Midbrain (tissue), 1 donor: Measurements from ENCODE around the gene TRIM72.
"Not testable (repeated sequence)": the region's sequence is repeated elsewhere in the genome, so short reads cannot be mapped to it uniquely, and the experiment has no call there.

Experiments used
- DNase-seq: peaks from one replicate; lab custom pipeline; 2025; lab: John Stamatoyannopoulos, UW

The TRIM72 gene, protein sequence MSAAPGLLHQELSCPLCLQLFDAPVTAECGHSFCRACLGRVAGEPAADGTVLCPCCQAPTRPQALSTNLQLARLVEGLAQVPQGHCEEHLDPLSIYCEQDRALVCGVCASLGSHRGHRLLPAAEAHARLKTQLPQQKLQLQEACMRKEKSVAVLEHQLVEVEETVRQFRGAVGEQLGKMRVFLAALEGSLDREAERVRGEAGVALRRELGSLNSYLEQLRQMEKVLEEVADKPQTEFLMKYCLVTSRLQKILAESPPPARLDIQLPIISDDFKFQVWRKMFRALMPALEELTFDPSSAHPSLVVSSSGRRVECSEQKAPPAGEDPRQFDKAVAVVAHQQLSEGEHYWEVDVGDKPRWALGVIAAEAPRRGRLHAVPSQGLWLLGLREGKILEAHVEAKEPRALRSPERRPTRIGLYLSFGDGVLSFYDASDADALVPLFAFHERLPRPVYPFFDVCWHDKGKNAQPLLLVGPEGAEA

DNA sequence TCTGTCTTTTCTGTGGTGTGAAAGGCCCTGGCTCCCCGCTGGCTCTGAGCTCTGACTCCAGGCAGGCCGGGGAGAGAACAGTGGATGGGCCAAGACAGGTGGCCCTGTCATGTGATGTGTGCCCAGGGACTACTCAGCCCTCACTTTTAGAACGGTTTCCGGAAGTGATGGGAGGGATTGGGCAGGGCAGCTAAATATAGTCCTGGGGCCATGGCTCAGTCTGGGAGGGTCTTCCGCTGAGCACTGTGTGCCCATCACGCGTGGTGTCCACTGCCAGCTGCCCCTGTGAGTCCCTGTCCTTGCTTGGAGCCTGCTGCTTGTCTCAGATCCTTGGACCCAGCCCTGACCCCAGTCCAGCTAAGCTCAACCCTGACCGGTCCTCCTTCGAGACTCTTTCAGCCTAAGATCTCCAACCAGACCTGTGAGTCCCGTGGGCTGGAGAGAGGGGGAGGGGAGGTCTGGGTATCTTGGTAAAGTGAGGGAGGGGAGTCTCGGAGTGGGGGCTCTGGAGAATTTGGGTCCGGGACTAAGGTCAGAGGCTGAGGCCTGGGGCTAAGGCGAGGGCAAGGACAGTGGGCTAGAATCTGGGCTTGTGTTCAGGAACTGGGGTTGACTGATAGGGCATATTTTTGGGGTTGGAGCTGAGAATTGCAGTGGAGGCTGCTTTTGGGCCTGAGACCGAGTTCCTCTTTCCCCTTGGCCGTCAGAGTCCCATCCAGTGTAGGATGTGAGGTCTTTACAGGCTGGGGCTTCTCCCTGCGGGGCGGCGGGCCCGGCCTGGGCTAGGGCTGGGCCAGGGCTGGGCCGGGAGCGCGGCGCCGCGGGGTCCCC lies at the start of gene TRIM72:
Gene TRIM72, plus strand, starts transcription at position 243 of the 831 bp plus-strand sequence. CDS start 620 bp downstream, outside the sequence.
- no peak for DNase-seq

DNA sequence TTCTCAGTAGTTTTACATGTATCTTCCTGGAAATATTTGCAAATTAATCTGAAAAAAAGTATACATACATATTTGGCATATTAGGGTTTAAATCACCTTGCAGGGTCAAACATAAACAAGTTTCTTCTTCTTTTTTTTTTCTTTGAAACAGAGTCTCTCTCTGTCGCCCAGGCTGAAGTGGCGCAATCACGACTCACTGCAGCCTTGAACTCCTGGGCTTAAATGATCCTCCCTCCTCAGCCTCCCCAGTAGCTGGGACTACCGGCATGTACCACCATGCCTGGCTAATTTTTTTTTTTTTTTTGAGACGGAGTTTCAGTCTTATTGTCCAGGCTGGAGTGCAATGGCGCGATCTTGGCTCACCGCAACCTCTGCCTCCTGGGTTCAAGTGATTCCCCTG lies 46.6 kb upstream of the TRIM72 start:
- no peak for DNase-seq

DNA sequence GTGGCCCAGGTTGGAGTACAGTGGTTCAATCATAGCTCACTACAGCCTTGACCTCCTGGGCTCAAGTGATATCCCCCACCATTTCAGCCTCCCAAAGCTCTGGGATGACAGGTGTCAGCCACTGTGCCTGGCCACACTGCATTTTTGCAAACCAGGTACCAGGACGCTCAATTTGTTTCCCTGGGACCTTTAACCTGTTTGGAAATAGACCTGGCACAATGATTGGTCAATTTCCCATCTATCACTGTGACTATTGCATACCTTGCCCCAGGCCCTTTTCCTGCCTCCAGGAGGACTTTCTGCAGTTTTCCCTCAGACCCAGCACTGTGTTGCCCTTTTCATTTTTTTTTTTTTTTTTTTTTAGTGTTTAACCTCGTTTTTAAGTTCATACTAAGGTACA lies 45.1 kb upstream of the TRIM72 start:
- DNase-seq: no peak

DNA sequence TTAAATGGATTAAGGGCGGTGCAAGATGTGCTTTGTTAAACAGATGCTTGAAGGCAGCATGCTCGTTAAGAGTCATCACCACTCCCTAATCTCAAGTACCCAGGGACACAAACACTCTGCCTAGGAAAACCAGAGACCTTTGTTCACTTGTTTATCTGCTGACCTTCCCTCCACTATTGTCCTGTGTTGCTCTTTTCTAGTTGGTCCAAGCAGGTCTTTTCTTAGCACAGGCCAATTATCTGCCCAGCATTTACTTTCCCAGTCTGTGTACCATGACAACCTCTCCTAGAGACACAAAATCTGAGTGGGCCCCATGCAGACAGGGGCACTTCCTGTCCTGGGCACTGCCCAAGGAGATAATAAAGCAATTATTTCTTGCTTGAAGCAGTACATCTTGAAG lies 43.9 kb upstream of the TRIM72 start:
- not testable (repeated sequence) for DNase-seq

DNA sequence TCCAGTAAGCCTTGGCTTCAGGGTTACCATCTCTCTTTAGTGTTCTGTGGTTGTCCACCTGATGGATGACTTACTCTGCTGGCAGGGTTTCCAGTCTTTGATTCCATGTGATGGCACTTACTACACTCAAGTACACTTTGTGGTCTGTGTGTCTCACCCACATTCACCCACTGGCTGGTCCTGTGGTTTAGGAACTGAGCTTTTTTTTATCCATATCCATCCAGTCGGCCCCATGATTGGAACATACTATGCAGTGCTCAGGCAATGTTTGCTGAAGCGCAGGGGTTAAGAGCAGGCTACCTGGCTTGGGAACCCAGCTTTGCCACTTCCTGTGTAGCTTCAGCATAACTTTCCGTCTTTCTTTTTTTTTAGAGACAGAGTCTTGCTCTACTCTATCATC lies 36.8 kb upstream of the TRIM72 start:
- DNase-seq: no peak

DNA sequence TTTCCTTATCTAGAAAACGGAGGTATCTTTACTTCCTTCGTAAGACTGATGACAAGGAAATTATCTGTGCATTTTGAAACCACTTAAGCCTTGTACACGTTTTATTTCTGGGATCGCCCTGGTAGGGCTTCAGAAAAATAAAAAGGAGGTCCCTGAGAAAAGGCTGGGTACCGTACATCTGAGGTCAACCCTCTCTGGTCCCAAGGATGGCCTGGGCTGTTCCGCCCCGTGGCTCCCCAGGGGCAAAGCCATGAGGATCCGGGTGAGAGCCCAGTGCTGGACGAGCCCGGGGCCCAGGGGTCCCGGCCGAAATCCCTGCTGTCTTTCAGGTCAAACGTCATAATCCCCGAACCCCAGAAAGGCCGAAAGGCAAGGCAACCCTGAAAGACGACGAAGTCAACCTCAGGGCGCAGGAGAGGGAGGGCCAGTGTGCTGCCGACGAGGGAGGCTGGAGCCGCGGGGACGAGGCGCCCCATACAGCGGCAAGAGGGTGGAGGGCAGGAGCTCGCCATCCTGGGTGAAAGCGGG lies 34.6 kb upstream of the TRIM72 start:
- DNase-seq: no peak

DNA sequence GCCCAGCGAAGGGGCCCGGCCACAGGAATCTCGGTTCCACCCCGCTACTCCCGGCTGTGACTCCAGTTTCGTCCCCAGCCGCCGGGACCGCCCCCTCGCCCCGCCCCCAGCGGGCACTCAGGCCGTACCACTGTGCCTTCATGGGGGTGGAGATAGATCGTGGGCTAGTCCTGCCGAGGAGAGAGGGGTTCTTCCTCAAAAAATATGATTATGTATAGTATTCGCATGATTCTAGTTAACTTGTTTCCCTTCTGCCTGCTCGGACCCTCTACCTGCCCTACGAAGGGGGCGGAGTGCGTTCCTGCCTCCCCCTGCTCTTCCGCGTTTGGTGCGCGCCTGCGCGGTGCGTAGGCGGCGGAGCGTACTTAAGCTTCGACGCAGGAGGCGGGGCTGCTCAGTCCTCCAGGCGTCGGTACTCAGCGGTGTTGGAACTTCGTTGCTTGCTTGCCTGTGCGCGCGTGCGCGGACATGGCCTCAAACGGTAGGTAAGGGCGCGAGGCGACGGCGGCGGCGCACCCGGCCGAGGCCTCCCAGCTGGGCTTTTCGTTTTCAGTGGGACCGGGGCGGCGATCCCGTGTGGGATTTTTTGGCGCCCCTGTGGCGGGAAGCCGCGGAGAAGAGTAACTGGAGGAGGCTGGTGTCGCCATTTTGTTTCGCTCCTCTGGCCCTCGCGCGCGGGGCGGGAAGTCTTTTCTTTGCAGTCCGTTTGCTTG lies 34.0 kb upstream of the TRIM72 start, which contains the start of gene FUS:
Gene FUS, plus strand, starts transcription at position 393 of the 713 bp plus-strand sequence. Its CDS starts 76 bp downstream, at position 469.
- peak; percentile 94 for DNase-seq

DNA sequence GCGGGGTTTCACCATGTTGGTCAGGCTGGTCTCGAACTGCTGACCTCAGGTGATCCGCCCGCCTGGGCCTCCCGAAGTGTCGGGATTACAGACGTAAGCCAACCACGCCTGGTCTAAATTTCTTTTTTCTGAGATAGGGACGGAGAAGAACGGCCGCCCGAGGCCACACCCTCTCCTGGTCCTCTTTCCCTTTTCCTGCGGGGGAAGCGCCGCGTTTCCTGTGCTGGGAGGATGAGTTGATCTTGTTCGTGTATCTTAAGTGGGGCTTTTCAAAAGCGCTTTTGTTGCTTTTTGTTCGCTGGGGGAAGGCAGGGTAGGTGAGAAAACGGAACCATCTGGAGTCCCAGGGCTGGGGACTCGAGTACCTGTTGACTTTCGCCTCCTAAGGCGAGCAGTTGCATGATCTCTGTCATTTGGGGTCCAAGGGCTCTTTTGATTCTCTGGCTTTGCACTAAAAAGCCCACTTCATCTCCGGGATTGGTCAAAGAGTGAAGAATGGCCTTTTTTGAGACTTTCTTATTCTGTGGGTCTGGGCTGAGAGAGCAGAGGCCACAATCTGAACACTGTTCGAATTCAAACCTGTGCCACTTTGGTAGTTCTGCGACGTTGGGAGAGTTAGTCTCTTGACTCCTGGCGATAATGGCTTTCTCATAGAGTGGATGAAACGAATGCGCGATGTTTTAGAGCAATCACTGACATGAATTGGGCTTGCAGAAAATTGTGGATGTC lies 32.7 kb upstream of the TRIM72 start:
- no peak for DNase-seq

DNA sequence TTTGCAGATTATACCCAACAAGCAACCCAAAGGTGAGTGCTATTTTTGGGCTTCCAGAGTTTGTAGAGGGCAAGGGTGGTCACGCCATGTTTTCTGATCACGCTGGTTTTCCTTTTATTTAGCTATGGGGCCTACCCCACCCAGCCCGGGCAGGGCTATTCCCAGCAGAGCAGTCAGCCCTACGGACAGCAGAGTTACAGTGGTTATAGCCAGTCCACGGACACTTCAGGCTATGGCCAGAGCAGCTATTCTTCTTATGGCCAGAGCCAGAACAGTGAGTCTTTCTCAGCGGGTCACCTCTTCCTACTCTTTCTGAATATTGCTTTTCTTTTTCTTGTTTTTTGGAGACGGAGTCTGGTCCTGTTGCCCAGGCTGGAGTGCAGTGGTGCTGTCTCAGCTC lies 31.5 kb upstream of the TRIM72 start:
- no peak for DNase-seq

DNA sequence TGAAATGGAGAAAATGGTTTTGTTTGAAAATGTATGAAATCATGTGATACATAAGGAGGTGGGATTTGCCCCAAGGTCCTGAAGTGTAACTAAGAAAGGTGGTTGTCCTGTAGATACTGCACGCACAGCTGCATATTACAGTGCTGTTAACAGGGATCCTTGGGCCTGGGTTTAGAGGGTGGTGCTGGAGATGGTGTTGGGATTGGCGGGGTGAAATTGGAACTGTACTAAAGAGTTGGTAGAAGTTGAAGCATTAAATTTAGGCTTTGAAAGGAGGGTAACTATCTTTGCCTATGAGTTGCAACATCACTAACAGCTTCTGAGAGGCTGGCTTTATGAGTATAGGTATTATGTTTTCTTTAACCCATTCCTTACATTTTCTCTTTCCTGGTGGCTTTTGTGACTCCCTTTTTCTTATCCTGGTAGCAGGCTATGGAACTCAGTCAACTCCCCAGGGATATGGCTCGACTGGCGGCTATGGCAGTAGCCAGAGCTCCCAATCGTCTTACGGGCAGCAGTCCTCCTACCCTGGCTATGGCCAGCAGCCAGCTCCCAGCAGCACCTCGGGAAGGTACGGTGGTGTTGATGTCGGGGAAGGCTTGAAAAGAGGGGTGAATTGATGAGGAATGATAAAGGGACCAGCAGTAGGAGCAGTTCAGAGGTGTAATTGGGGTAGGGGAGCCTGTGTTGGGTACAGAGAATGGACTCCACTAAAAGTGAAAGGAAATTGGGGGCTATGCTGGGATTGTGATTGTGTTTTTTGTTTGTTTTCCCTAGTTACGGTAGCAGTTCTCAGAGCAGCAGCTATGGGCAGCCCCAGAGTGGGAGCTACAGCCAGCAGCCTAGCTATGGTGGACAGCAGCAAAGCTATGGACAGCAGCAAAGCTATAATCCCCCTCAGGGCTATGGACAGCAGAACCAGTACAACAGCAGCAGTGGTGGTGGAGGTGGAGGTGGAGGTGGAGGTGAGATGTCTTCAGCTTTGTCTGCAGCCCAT lies 30.2 kb upstream of the TRIM72 start:
- no peak for DNase-seq

DNA sequence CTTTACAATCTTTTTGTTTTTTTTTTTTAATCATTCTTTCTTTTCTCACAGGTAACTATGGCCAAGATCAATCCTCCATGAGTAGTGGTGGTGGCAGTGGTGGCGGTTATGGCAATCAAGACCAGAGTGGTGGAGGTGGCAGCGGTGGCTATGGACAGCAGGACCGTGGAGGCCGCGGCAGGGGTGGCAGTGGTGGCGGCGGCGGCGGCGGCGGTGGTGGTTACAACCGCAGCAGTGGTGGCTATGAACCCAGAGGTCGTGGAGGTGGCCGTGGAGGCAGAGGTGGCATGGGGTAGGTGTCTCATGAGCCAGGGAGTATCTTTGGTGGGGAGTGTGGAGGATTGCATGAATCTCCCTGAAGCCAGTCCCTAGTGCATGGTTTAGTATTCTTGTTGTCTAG lies 29.0 kb upstream of the TRIM72 start:
- DNase-seq: no peak

DNA sequence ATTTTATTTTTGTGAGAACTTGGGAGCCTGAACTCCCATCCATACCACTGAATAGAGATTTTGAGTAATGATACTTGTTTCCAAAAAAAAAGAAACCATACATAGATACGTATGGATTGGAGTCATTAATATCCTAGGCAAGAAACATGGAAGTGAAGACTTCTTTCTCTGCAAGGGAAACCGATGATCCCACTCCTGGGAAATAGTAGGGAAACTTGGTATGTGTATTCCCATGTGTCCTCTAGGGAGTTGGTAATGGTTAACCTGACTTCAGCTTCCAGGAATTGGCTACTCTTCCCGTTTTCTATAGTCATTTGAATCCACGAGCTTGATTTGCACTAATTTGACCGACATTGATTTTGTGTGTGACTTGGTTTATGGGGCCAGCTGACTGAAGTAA lies 28.6 kb upstream of the TRIM72 start:
- no peak for DNase-seq

DNA sequence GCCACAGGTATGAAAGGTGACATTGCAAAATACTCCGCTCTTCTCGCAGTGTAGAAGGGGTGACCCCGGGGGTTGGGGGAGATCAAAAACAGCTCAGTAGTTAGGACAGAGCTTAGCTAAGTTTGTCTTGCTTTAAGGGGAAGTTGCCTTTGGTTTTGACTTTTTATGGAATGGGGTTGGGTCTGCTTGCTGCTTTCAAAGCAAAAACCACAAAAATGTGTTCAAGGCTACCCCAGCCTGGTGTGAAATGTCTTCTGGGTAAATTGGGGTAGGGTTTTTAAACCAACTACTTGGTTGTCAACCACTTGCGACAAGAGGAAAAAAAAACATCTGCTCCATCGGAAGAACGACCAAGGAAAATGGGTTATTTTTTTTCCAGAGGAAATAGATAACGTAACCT lies 27.7 kb upstream of the TRIM72 start:
- no peak for DNase-seq

DNA sequence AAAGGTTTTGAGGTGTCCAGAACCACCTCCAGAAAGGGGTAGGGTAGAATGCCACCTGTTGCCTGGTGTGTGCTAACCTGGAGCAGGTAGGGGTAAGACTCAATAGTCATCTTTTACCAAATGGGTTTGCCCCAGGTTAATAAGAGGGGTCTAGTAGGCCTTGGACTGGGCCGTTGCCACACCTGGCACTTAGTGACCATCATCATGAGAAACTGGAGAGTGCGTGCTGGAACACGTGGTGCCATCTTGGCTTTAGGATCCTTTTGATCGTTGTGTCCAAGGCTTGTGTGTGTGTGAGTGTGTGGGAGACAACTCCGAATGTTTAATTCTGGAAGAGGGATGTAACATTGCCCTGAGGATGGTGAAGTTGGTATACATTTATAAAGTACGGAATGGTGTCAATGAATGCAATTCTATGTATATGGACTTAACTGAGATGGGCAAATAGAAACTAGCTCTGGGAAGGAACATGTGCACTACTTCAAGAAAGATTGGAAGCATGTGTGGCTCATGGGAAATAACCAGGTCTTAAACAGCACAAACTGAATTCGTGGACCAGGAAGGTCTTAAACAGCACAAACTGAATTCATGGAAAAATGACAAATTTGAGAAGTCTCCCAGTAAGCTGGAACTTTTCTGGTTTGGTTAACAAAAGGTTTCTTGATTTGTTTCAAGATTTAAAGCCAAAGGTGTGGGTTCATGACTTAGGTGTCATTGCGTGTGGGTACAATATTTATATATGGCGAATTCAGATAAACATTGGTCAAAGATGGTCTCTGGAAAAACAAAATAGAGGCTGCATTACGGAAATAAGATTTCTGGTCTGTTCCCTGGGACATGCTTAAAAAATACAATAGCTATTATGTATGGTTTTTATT lies 26.8 kb upstream of the TRIM72 start:
- DNase-seq: no peak

DNA sequence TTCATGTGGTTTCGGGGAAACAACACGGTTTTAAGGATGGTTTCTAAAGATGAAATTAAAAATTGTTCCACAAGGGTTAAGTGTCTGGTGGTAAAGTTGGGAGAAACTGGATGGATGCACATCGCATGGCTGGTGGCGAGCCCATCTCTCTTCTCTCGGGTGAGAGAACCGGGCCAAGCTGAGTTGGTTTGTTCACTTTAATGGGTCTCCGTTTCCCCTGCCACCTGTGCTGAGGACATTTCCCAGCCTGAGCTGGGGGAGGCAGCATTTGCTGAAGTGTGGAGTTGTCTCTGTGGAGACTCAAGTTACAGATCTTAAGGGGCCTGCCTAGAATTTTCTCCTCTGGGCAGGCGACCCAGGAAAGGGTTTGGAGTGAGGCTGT lies 26.1 kb upstream of the TRIM72 start:
- no peak for DNase-seq

DNA sequence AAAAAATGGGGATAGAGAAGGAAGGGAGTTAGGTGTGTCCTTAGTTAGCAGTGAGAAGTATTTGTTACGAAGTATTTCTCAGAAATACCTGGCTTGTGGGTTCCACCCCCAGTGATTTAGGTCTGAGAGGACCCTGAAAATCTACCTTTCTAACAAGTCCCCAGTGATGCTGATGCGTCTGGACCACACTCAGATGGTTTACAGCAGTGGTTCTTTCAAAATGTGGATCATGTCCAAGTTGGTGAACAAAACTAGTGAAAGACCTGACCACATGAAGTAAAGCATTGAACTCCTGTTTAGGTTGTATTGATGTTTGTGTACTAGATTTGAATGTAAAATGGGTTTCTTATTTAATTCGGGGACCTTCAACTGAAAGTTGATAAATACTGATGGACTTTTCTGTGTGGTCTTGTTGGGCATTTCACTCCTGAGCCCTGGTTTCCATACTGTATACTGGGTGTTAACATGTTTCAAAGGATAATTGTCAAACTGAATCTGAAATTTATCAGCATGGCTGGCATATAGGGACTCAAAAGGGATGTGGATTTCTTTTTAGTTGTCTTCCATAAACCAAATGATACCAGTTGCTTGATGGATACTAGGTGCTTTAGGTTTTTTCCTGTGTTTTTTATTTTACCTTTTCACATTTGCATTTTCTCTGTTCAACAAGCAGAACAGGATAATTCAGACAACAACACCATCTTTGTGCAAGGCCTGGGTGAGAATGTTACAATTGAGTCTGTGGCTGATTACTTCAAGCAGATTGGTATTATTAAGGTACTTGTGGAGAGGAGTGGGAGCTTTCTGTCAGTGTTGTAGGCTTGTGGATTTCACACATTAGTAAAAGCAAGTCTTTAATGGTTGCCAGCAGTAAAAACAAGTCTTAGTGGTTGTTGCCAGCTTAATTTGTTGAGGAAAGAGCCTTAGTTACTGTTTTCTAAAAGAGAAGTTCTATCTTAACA lies 25.2 kb upstream of the TRIM72 start:
- DNase-seq: no peak

DNA sequence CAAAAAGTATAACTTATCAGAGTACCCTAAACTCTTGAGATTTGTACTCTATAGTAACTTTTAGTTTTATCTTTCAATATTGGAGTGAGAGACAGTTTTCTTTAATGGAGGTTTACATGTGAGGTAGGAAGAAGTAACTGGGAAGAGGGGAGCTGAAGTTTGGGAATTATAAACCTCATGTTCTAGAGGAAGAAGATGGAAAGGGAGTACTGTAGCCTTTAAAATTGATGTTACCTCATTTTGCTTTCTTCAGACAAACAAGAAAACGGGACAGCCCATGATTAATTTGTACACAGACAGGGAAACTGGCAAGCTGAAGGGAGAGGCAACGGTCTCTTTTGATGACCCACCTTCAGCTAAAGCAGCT lies 24.5 kb upstream of the TRIM72 start:
- no peak for DNase-seq

DNA sequence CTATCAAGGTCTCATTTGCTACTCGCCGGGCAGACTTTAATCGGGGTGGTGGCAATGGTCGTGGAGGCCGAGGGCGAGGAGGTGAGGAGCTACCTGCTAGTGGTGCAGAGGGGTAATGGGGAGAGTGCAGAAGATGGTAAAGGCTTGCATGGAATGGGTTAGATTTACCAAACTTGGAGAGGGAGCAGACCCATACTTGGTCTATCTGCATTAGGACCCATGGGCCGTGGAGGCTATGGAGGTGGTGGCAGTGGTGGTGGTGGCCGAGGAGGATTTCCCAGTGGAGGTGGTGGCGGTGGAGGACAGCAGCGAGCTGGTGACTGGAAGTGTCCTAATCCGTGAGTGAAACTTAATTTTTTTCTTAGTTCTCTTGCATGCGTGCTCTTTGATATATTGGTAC lies 23.9 kb upstream of the TRIM72 start:
- DNase-seq: no peak
